Panc1 (cell line): ENCODE measurements around the gene SHKBP1. TPM values are rescaled to one million over a fixed set of nuclear protein-coding genes. Genes with fewer than 3 reads are reported as not detected.
A peak's percentile ranks its signal among the peaks of the same experiment; 100 is the strongest.

Experiments used
- ATAC-seq: fragments of 200-7000 bp; cut with Tn5 transposase; 2 replicates; pipeline ENCODE4 v1.9.1; 2020; ENCODE audit warnings: mild to moderate bottlenecking, moderate library complexity
- BruUV-seq: library from RNA; stranded (reverse); fragments of 400-500 nt; replicated peaks from 2 replicates; lab custom pipeline; 2021; lab: Mats Ljungman, UMichigan
- CTCF ChIA-PET: fragments of 300-600 bp; sonication (Branson Sonifier 250); formaldehyde crosslinking; loops from one replicate; lab custom pipeline; 2022; ENCODE audit warnings: antibody characterized with exemption; lab: Charles Lee
- POLR2A ChIA-PET: fragments of 300-600 bp; sonication (Branson Sonifier 250); formaldehyde crosslinking; loops from one replicate; lab custom pipeline; 2022; ENCODE audit warnings: antibody characterized with exemption; lab: Charles Lee
- DNase-seq: peaks from one replicate; pipeline ENCODE4 v3.0.0-alpha.2; 2010; ENCODE audit warnings: low read depth, low spot score
- H3K27ac ChIP-seq: 2 replicates; pipeline ENCODE4 v1.5.1; 2011; ENCODE audit warnings: mild to moderate bottlenecking, low read length, inconsistent platforms
- H3K27me3 ChIP-seq: fragments of 200-500 bp; sonication (Bioruptor generic); 2 replicates; pipeline ENCODE4 v1.6.0; 2014; ENCODE audit warnings: low read length, inconsistent platforms; ENCODE audit not compliant: control insufficient read depth, insufficient read depth
- H3K36me3 ChIP-seq: fragments of 200-500 bp; sonication (Bioruptor generic); 2 replicates; pipeline ENCODE4 v1.5.1; 2014; ENCODE audit warnings: inconsistent platforms, mild to moderate bottlenecking, low read length, moderate library complexity; ENCODE audit not compliant: control insufficient read depth, insufficient read depth
- H3K4me1 ChIP-seq: 2 replicates; pipeline ENCODE4 v1.5.1; 2011; ENCODE audit warnings: inconsistent platforms, mild to moderate bottlenecking, low read length, moderate library complexity; ENCODE audit not compliant: control insufficient read depth, insufficient read depth
- H3K4me3 ChIP-seq, 2 experiments: 2 replicates each; pipeline ENCODE4 v1.5.1; 2011 to 2012; ENCODE audit warnings: low read depth in 2 of 2, low read length in 2 of 2, mild to moderate bottlenecking in 2 of 2, inconsistent platforms in 1 of 2, moderate library complexity in 1 of 2
- H3K9me3 ChIP-seq: fragments of 200-500 bp; sonication (Bioruptor generic); 2 replicates; pipeline ENCODE4 v1.5.1; 2014; ENCODE audit warnings: low read depth, mild to moderate bottlenecking, inconsistent platforms, low read length, moderate library complexity; ENCODE audit not compliant: control insufficient read depth, insufficient read depth
- POLR2AphosphoS5 ChIP-seq: IDR thresholded peaks from 2 replicates; pipeline ENCODE4 v1.6.1; 2012; ENCODE audit warnings: mild to moderate bottlenecking, low read depth, low read length, moderate library complexity
- SIN3A ChIP-seq: IDR thresholded peaks from 2 replicates; pipeline ENCODE4 v1.6.1; 2012; ENCODE audit warnings: low read depth, mild to moderate bottlenecking, low read length, moderate library complexity, borderline replicate concordance; ENCODE audit not compliant: insufficient read depth
- TCF7L2 ChIP-seq: IDR thresholded peaks from 2 replicates; pipeline ENCODE4 v1.6.1; 2011; ENCODE audit warnings: mild to moderate bottlenecking, low read depth, low read length, inconsistent platforms
- in situ Hi-C: cut with HindIII; loops from 2 replicates; pipeline ENCODE4 v1.10.0; 2016; ENCODE audit warnings: low sequenced_read_pairs, low pct_unique_long_range_greater_than_20kb
- intact Hi-C: fragments of 100-400 bp; cut with micrococcal nuclease; formaldehyde crosslinking; loops from one replicate; pipeline ENCODE4 v1.10.0; 2022; ENCODE audit not compliant: unreplicated experiment
- total RNA-seq: library from RNA; stranded (reverse); gene quantifications from one replicate; pipeline ENCODE4 v1.2.1, GENCODE V29; 2021; ENCODE audit not compliant: unreplicated experiment
- TF ChIP-seq, protein P1 (sequence below): fragments of 450-650 bp; IDR thresholded peaks from 2 replicates; pipeline ENCODE4 v1.5.1; 2017; ENCODE audit warnings: mild to moderate bottlenecking
- TF ChIP-seq, protein P2 (sequence below), 2 experiments: IDR thresholded peaks; 2 replicates each; pipeline ENCODE4 v1.6.1; 2011 to 2012; ENCODE audit warnings: low read depth in 2 of 2, control low read depth in 1 of 2, low read length in 1 of 2, mild to moderate bottlenecking in 1 of 2, moderate library complexity in 1 of 2; ENCODE audit not compliant: insufficient read depth in 1 of 2

Gene SHKBP1
- total RNA-seq, 1 experiment from 2014 or later = 55.9 TPM

DNA sequence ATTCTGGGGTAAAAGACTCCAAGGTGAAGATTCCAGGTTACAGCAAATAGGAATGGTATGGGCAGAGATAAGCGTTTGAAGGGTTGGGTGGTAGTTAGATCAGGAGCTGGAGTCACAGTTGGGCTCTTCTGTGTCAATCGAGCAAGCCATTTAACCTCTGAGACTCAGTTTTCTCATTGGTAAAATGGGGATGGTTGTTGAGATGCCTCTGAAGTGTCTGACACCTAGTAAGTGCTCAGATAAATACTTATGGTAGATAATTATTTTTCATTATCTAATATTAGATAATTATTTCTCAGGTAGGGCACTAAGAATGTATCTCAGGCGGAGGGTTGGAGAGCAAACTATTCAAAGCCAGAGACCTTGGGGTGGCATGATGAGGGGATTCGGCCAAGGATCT is 32.3 kb downstream of the SHKBP1 start:
- Histone ChIP-seq H3K4me1 (no peaks in the 10 kb centered on the region), H3K4me3 (peak overlapping the region; percentile 50 to 54), H3K27me3 (no peaks in the 10 kb centered on the region), H3K36me3 (no peaks in the 10 kb centered on the region), H3K27ac (no peak overlapping the region), H3K9me3 (no peaks in the 10 kb centered on the region)
- CTCF ChIA-PET = interaction anchor here (0.5 kb wide), 1 partner anchor 189 kb away, joined by 4 read pairs; no protein-coding TSS in a partner anchor
- POLR2A ChIA-PET = interaction anchor here (0.6 to 0.7 kb wide), 2 partner anchors 14 to 43 kb away, joined by 3 read pairs; no protein-coding TSS in a partner anchor
- DNase-seq (no peak), ATAC-seq (no peak)
- in situ Hi-C loops (no loop called here), intact Hi-C loops (no loop called here)
- TSS peak; percentile 87 for BruUV-seq
- TF ChIP-seq, protein P1, sequence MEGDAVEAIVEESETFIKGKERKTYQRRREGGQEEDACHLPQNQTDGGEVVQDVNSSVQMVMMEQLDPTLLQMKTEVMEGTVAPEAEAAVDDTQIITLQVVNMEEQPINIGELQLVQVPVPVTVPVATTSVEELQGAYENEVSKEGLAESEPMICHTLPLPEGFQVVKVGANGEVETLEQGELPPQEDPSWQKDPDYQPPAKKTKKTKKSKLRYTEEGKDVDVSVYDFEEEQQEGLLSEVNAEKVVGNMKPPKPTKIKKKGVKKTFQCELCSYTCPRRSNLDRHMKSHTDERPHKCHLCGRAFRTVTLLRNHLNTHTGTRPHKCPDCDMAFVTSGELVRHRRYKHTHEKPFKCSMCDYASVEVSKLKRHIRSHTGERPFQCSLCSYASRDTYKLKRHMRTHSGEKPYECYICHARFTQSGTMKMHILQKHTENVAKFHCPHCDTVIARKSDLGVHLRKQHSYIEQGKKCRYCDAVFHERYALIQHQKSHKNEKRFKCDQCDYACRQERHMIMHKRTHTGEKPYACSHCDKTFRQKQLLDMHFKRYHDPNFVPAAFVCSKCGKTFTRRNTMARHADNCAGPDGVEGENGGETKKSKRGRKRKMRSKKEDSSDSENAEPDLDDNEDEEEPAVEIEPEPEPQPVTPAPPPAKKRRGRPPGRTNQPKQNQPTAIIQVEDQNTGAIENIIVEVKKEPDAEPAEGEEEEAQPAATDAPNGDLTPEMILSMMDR = no peak
- no peak for TF ChIP-seq POLR2AphosphoS5
- no peak for TF ChIP-seq TCF7L2
- TF ChIP-seq, protein P2, sequence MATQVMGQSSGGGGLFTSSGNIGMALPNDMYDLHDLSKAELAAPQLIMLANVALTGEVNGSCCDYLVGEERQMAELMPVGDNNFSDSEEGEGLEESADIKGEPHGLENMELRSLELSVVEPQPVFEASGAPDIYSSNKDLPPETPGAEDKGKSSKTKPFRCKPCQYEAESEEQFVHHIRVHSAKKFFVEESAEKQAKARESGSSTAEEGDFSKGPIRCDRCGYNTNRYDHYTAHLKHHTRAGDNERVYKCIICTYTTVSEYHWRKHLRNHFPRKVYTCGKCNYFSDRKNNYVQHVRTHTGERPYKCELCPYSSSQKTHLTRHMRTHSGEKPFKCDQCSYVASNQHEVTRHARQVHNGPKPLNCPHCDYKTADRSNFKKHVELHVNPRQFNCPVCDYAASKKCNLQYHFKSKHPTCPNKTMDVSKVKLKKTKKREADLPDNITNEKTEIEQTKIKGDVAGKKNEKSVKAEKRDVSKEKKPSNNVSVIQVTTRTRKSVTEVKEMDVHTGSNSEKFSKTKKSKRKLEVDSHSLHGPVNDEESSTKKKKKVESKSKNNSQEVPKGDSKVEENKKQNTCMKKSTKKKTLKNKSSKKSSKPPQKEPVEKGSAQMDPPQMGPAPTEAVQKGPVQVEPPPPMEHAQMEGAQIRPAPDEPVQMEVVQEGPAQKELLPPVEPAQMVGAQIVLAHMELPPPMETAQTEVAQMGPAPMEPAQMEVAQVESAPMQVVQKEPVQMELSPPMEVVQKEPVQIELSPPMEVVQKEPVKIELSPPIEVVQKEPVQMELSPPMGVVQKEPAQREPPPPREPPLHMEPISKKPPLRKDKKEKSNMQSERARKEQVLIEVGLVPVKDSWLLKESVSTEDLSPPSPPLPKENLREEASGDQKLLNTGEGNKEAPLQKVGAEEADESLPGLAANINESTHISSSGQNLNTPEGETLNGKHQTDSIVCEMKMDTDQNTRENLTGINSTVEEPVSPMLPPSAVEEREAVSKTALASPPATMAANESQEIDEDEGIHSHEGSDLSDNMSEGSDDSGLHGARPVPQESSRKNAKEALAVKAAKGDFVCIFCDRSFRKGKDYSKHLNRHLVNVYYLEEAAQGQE (IDR thresholded peaks at IDR 0.05; ENCODE audit: insufficient read depth in 1 of 2, low read depth in 2 of 2, low read length in 1 of 2) = no peak
- no peak for TF ChIP-seq SIN3A

- Histone ChIP-seq H3K4me1 (no peaks in the 10 kb centered on the region), H3K27me3 (no peaks in the 10 kb centered on the region), H3K36me3 (no peaks in the 10 kb centered on the region; the same call in 1 of the 2 replicates), H3K27ac (peak overlapping the region; percentile 68), H3K4me3 (peak overlapping the region; percentile 50 to 54), H3K9me3 (no peaks in the 10 kb centered on the region)
- POLR2A ChIA-PET = interaction anchor here (0.6 to 0.8 kb wide), 2 partner anchors 15 to 352 kb away, joined by 3 read pairs; no protein-coding TSS in a partner anchor
- TF ChIP-seq POLR2AphosphoS5 = 0 out of 2 replicates have a peak, but pooled peaks have one; percentile 34
- TF ChIP-seq, protein P2 (IDR thresholded peaks at IDR 0.05; ENCODE audit: insufficient read depth in 1 of 2, low read depth in 2 of 2, low read length in 1 of 2) = no peak
- no peak for TF ChIP-seq TCF7L2
- TF ChIP-seq, protein P1 = no peak
- TF ChIP-seq SIN3A = no peak
- ATAC-seq (peak; percentile 84), DNase-seq (no peak)
- no TSS peak for BruUV-seq
- CTCF ChIA-PET = interaction anchor here (0.5 kb wide), 1 partner anchor 190 kb away, joined by 4 read pairs; no protein-coding TSS in a partner anchor
- intact Hi-C loops (no loop called here), in situ Hi-C loops (no loop called here)
Measured at GRCh38 chr19:40609561-40610395, 33.1 kb downstream of the SHKBP1 start.
